ENCODE measurements around the gene COMT. TPM values are rescaled to one million over a fixed set of nuclear protein-coding genes. Genes with fewer than 3 reads are reported as not detected.

The COMT gene
- total RNA-seq, 1 experiment from 2014 or later: 30.8 TPM

- TF ChIP-seq FOXP4 (CRISPR knock-in tag; IDR thresholded peaks at IDR 0.05) (no peak), PRRX2 (CRISPR knock-in tag; IDR thresholded peaks at IDR 0.05) (no peak), CREB1 (CRISPR knock-in tag; IDR thresholded peaks at IDR 0.05) (no peak), ATF1 (CRISPR knock-in tag; IDR thresholded peaks at IDR 0.05) (no peak), SP1 (CRISPR knock-in tag; conservative IDR thresholded peaks at IDR 0.05) (no peak), ATF3 (CRISPR knock-in tag; conservative IDR thresholded peaks at IDR 0.05) (no peak), NFATC4 (CRISPR knock-in tag; IDR thresholded peaks at IDR 0.05) (no peak), USF2 (CRISPR knock-in tag; IDR thresholded peaks at IDR 0.05) (no peak), ZSCAN18 (CRISPR knock-in tag; IDR thresholded peaks at IDR 0.05) (no peak), HMGA2 (CRISPR knock-in tag; IDR thresholded peaks at IDR 0.05) (no peak), MLX (CRISPR knock-in tag; IDR thresholded peaks at IDR 0.05) (no peak), ZNF671 (CRISPR knock-in tag; IDR thresholded peaks at IDR 0.05) (no peak), ATF2 (CRISPR knock-in tag; IDR thresholded peaks at IDR 0.05; ENCODE audit: borderline replicate concordance, low read depth) (no peak)
Observed at GRCh38 chr22:20017622-20017958, 76.0 kb downstream of the COMT start (continued).

- H3K4me3 Mint-ChIP-seq: peak overlapping the region; percentile 84
- no peaks in the 10 kb centered on the region for H3K9me3 Mint-ChIP-seq
- ChIA-PET POLR2A (no interaction called here), CTCF (no interaction called here)
- peaks cover 55% of the 10 kb centered on the region for H3K27me3 Mint-ChIP-seq (ENCODE audit: low read depth)
- peaks cover 14% of the 10 kb centered on the region for H3K4me1 Mint-ChIP-seq
- no peak for ATAC-seq
- no peak overlapping the region for H3K27ac Mint-ChIP-seq
- no peaks in the 10 kb centered on the region for H3K36me3 Mint-ChIP-seq
- DNase-seq (ENCODE audit: low spot score): no peak
- no peak for TF ChIP-seq HMGA2 (CRISPR knock-in tag; IDR thresholded peaks at IDR 0.05)
- no peak for TF ChIP-seq ZNF512 (CRISPR knock-in tag; IDR thresholded peaks at IDR 0.05; ENCODE audit: borderline replicate concordance)
- no peak for TF ChIP-seq SOX15 (CRISPR knock-in tag; IDR thresholded peaks at IDR 0.05)
- TF ChIP-seq E2F4 (CRISPR knock-in tag; IDR thresholded peaks at IDR 0.05; ENCODE audit: borderline replicate concordance, low read depth): no peak
- no peak for TF ChIP-seq CREB1 (CRISPR knock-in tag; IDR thresholded peaks at IDR 0.05)
- no peak for TF ChIP-seq TCF7 (CRISPR knock-in tag; IDR thresholded peaks at IDR 0.05; ENCODE audit: low read depth)
- TF ChIP-seq E2F1 (CRISPR knock-in tag; IDR thresholded peaks at IDR 0.05): no peak
- no peak for TF ChIP-seq AR (CRISPR knock-in tag; IDR thresholded peaks at IDR 0.05)
- no peak for TF ChIP-seq MXD4 (CRISPR knock-in tag; IDR thresholded peaks at IDR 0.05; ENCODE audit: borderline replicate concordance)
- no peak for TF ChIP-seq NFYB (CRISPR knock-in tag; conservative IDR thresholded peaks at IDR 0.05; ENCODE audit: low read depth)
- no peak for TF ChIP-seq ATF1 (CRISPR knock-in tag; IDR thresholded peaks at IDR 0.05)
Observed at GRCh38 chr22:20018001-20018400, 76.4 kb downstream of the COMT start.

Data from WTC11 (cell line).